Left hindlimb (tissue), 1 donor: ENCODE data around the gene TOX3.

ENCODE experiments used
- DNase-seq: peaks from one replicate; pipeline ENCODE4 v3.0.0-alpha.2; 2018

Gene TOX3

DNA sequence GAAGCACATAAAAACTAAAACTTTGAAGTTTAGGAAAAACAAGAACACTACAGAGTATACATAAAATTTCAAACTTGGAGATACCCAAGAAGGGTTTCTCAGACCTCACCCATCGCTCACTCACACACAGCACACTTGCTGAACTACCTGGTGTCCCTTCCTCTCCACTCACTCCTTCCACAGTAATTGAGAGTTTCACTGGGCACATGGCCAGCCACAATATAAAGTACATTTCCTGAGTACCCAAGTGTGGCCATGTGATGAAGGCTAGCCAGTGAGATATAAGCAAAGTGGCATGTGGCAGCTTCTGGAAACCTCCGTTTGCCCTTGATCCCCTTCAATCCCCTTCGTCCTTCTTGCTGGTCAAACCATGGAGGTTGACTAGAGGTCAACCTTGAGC lies 11.9 kb downstream of the TOX3 start:
- no peak for DNase-seq

DNA sequence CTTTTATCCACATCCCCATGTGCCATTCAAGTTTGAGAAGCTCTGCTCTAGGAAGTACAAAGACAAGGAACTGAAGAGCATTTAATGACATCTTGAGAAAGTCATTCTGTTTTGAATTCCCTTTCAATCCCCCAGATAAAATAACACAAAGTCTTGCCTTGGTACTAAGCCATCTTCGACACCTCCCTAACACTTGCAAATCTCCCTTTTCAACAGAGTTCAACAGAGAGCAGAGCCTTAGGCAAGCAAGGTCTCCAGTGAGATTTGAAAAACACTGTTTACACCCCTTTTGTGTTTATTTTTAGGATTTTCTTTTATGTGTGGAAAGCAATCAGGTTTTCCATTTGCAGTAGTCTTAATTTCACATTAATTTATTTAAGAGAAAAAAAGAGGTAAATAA lies 13.6 kb downstream of the TOX3 start:
- DNase-seq: no peak

DNA sequence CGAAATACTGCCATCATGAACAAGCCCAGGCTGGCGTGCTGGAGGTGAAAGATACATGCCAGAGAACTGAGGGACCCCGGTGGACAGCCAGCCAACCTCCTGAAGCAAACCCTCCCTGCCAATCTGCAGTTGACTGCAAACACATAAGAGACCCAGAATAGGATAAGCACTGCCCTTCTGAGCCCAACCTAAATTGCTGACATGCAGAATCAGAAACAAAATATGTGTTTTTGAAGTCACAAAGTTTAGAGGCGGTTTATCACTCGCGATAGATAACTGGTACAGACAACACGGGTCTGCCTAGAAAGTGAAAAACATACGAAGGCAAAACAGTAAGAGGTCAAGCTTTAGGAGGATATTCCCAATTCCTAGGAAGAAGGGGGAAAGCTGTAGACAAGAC lies 14.6 kb downstream of the TOX3 start:
- no peak for DNase-seq

DNA sequence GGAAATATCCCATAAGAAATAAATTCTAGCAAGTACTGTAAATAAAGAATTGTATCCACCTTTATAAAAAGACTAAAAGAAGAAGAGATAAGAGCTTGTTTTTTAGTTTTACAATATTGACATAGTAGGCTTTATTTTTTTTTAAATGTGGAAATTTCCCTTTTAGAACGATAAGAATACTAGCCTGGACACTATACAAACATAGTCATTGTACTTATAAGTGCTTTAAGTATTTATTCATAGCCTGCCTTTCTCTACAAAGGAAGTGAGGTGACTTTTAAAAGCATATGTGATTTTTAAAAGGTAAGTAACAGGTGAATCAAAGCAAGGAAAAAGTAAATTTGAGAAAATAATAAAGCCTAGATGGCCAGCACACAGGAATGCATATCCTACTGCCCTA lies 17.7 kb downstream of the TOX3 start:
- no peak for DNase-seq

DNA sequence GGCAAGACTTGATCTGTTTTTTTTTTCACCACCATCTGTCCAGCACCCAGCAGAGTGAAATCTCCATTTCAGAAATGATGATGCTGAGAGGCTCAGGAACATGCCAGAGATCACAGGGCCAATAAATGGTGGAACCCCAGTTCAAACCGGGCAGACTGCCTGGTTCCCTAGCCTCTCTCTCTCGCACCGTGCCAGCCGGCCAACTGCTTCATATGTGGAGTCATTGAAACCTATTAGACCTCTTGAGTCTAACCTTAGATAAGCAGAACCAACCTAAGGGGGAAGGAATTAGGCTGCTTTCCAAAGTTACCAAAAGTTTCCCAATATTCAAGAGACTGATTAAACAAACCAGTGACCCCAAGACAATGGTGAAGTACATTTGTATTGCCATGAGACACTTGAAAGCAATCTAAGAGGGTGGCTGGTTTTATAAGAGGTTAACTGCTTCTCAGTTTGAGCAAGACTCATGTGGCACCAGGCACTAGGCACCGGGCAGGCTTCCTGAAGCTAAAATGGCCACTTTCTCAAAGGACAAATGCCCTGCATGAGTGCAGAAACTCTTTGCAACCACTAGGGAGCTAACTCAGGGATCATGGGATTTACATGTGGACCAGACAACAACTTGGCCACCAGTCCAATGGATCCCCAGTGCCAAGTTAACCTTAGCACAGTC lies 18.4 kb downstream of the TOX3 start:
- DNase-seq: no peak

DNA sequence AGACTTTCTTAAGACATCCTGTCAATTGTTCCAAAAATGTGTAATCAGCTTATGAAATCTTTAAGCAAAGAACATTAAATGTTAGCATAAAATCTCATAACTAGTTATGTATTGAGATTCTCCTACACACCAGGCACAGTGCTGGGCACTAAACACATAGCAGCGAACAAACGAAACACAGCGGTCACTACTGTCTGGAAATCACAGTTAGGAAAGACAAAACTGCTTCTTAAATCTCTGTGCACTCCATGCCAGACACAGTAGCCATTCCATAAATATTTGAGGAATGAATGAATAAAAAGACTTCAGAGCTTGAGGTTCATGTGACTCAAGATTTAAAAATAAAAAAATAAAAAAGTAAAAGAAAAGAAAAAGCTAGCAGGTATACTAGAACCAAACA lies 20.1 kb downstream of the TOX3 start:
- no peak for DNase-seq

DNA sequence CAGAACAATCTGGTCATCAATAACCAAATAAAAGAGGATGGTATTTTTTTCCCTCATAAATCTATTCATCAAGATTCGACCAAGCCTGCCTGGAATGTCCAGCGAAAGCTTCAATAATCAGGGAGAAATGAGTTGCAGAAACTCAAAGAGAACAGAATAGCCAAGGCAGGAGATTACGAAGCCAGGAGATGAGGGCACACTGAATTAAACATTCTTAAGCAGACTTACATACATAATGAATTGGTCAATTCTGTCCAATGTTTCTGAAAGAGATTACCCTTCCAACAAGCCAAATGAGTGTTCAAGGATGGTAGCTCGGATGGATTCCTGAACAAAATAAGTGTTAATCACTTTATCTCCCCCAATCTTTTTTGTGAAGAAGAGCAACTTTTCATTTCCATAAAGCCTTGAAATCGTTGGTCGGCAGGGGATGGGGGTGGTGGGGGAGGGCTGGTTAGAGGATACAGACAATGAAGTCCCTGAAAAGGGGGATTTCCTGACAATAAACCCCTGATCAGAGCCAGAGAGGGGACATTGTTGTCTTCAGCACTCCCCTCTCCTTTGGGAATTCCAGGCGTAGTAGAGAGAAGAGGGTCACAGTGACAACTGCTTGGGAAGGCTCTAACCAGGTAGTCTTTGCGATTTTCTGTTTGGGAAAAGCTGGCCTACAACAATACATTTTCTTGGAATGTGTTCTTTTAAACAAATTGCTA lies 20.7 kb downstream of the TOX3 start:
- no peak for DNase-seq

DNA sequence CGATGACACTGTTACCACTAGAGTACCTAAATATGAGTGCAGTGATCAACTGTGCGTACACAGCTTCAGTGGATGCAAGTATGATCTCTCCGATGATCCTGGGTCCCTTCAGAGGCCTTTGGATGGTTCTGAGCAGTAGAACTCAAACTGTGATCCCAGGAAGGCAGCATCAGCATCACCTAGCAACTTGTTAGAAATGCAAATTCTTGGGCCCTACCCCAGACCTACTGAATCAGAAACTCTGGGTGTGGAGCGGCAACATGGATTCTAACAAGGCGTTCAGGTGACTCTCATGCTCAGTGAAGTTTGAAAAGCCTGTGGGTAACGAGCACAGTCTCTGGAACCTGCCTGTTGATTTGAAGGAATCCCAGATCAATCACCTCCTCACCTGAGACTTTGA lies 25.4 kb downstream of the TOX3 start:
- DNase-seq: no peak

DNA sequence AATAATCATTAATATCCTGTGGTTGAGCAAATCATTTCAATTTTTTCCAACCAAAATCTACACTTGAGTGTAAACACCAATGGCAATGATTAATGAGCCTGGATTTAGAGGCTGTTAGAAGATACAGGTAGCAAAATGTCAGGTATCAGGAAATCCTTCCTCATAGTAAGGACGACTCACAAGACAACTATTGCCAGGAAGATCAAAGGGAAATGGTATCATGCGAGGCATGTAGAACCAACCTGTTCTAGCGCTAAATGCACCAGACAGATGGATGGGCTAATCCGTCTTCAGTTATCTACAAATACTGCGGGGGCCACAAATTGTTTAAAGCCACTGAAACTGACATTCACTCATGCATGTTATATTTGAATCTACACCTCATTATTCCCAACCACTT lies 28.1 kb downstream of the TOX3 start:
- DNase-seq: no peak

DNA sequence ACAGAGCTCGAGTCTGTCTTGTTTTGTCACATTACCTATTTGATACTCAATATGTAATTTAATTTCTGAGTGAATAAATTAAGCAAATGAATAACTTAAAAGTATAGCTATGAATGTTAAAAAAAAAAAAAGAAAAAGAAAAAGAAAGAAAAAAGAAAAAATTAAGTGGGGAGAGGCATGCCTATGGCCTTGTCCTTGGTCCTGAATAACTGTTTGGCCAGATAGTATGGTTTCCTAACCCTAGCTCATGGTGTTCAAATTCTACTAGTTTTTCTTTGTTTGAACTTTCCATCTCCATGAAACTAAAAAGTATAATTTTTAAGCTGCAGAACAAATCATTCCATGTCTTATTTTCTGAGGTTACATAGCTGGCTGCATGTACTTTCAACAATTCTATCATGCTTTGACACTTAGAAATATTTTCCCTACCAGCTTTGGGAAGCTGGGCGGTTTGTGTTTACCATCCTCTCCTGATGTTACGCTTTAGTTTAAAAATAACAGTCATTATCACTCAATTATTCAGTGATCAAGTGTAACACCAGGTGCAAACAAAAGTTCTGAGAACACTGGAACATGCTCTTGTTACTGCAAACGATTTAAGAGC lies 31.8 kb downstream of the TOX3 start:
- DNase-seq: no peak

DNA sequence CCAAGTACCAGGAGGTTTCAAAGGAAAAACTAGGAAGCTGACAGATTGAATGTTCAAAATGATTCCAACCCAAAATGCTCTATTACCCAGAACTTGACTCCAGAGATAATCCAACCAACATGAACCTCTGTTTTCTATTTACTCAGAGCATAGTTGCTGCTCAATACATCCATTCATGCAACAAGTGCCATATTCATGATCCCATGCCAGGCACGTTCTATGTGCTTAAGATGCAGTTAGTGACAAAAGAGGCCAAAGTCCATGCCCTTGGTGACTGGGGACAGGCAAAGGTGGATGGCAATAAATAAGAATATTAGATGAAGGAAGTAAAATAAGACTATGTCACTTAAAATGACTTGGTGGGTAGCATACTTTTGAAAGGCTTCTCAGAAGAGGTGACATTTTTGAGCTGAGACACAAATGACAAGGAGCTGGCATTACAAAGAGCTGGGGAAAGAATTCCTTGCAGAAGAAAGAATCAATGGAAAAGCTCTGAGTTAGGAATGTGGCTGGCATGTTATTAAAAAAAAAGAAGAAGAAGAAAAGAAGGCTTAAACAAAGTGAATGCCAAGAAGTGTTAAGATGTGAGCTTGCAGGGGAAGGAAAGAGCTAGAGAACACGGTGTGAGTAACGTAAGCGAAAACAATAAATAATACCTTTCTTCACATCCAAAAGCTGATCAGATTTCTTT lies 34.5 kb downstream of the TOX3 start:
- DNase-seq: no peak

DNA sequence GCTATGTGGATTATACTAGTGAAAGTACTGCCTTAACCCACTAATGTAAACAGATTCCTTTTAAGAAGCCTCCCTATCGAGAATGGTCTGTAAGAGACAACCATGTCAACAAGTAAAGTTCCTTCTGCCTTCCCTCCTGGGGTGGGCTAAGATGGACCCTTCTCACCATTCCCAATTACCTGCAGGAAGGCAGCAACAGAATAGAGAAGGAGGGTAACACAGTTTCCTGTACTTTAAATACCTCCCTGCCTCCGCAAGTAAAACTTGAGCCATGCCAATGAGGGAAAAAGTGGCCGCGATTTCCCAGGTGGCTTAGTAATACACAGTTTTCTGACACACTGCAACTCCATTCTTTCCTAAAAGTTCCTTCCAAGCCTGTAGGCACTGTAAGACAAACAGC lies 45.2 kb downstream of the TOX3 start:
- DNase-seq: no peak

DNA sequence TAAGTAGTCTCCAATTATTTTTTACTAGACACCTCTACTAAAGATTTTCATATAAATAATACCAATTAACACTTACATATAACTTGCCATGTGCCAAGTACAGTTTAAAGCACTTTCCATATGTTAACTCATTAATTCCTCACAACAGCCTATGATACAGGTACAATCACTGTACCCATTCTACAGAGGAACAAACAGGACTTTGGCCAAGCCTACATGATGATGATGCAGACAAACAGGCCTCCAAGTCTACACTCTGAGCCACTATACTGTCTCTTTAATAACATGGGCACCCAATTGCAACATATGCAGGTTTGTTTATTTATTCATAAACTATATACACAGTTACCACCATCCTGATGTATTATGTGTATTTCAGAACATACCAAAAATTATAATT lies 46.0 kb downstream of the TOX3 start:
- no peak for DNase-seq

DNA sequence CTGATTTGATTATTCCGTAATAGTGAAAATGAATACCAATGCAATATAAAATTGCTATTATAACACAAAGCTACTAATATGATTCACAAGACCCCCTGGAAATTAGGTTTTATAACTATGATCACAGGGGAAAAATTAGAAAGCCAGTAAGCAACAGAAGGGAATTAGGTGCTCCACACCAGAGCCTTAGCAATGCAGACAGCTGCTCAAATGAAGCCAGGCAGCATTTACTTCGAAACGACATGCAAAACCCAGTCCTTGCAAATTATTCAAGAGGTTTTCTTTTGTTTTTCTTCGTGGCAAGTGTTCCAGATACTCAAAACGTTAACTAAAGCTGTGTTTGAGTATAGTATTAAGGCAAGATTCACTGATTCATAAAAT lies 47.9 kb downstream of the TOX3 start:
- DNase-seq: no peak

DNA sequence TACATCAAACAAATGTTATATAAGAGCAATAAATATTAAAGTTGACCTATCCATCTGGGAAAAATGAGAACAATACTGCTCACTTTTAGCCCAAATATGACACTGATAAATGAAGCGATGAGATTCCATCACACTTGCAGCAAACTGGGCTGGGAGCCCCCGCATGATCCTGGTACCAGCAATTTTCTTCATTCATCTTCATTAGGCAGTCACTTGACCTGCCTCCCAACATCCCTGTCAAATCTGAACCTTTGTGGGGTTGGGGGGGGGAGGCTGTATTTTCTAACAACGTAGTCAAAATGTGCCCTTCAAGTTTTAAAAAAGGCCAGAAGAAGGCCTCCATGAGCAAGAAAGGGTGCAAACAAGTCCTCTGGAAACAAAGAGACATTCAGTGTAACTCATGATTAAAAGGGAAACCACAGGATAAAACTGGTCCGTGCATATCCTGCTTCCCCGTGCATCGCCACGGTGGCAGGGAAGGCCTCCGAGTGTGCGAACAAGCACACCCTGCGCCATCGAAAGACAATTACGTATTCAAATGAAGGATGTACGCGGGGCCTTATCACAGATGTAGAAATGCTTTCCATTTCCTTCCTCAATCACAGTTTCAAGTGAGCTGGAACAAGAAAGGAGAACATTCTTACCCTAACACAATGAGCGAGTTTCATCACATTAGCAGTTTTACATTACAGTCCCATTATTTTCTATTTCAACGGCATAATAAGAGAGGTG lies 48.4 kb downstream of the TOX3 start:
- DNase-seq: no peak

DNA sequence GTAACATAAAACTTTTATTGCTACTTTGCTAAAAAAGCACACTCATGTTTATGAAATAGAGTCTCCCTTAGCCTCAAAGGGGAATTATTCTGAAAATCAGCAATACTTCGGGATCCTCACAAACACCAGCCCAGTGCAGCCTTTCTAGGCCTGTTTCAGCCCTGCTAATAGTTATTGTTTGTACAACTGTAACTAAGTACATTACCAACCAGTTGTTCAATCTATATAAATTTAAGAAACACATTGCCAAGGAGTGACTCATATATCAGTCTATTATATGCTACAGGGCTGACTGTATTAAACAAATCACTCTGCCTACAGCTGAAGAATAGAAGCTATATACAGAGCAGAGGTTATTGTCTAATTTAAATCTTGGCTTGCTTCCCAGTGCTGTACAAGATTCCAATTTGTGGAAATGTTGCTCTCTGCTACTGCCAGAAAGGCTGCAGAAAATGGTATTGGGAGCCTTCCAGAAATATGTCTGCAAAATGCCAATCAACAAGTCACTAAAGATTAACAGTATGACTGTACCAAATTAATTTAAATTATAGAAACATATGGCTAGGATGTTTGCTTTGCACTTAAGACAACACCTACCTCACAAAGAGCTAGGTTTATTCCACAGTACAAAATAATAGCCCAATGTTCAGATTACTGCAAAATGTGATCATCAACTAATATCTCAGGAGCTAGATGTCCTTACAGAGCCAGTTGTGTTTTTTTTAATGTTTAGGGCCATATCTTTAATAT lies 49.7 kb downstream of the TOX3 start:
- DNase-seq: no peak

DNA sequence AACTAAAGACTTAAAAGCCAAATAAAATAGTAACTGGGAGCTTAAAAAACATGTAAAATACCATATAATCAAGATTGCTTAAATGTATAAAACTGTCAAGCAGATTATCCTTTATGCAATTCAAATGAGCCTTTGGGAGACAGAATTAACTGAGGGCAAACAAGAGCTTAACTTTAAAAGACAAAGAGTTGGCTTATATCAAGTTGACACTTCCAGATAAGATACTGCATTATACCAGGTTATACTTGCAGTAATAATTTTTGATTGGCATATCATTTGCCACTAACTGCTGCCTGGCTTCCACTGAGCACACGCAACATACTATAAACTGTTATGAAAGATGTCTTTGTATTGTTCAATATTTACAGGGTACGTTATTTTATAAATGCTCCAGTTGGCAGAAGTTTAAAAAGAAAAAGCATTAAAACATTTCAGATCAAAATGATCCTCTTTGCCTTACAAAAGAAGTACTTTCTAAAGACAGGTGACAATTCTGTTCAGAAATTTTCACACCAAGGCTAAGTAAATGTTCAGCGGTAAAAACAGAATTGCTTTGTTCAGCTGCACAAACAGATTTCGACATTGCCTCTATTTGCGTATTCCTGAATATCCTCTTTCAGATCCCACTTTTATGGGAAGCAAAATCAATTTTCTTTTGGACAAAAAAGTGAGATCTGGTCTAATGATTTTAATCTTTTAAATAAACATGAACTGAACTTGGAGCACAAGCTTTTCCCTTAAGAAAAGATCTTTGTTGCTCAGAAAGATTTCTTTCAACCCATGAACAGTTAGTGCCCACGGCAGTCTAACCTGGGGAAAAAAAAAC lies 50.7 kb downstream of the TOX3 start:
- no peak for DNase-seq

DNA sequence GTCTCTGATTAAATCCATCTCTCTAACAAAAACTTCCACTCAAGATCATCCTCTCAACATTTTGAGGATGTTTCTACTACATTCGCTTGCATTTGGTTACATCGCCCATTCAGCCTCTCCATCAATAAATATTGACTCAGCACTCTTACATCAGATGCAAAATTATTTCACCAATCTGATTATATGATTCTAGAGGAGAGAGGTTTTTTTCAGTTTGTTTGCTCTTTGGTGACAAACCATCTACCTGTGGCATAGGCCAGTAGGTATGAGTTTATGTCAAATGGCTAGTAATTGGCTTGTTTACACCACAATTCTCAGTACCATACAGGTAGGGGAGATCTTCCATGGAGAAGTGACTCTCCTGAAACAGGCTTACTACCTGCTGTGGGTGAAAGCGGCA lies 52.3 kb downstream of the TOX3 start:
- DNase-seq: no peak

DNA sequence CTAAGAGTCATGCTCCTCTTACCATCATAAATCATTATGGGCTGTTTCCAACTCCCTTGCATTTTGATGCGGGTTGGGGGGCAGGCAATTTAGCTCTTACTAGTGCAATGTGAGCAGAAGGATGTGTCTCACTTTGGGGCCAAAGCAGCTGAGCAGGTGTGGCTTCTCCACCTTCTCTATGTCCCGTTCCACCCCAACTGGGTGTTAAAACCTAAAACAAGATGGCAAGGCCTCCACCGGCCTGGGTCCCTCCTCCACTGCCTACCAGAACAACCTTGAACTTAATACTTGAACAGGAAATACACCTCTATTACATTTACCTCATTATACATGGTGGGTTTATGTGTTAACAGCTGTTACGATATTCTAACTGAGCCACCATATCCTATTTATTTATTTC lies 52.8 kb downstream of the TOX3 start:
- DNase-seq: no peak

DNA sequence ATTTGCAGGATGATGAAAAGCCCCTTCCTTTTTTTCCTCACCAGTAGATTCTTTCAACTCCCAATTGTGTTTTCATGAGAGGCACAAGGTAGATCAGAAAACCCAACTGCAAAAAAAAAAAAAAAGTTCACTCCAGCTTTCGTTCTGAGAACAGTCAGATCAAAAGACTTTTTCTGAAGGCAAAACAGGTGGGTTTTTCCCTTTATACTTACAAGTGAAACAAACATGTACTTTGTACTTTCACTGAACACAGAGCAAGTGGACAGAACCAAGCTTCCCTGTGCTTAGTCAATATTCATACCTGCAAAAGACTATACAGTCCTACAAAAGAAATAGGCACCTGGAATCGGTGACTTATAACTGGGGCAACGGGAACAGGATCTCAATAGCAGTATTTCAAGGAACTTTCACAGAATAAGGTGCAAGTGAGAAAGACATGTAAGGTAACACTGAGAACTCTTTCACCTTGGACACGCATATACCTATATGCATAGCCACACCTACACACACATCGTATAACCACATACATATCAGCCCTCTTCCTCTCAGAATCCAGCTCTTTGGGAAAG lies 54.1 kb downstream of the TOX3 start:
- DNase-seq: no peak

DNA sequence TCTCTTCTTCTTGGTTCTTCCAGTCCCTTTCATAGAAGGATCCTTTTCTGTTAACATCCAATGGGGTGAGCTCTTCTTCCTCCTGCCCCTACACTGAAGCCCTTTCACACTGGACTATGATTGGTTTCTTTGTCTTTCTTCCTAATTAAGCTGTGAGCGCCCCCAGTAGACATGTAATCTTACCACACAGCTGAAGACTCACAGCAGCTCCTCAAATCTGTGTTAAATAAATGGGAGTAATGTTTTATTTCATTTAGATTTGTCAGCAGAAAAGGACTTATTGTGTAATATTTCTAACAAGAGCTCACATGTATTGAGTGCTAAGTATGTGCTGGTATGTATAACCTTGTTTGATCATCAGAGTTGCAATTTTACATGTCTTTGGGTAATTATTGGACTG lies 55.7 kb downstream of the TOX3 start:
- no peak for DNase-seq
